Small intestine (tissue), 7 donors: ENCODE results near the gene CNTN3. TPM values are rescaled to one million over a fixed set of nuclear protein-coding genes. Genes with fewer than 3 reads are reported as not detected.

ENCODE experiments used
- DNase-seq, 2 donors: peaks; one replicate each; pipeline versions ENCODE4 v3.0.0 to v3.0.0-alpha.2; 2013
- FAIRE-seq: peaks from 2 replicates; lab custom pipeline; 2012; peaks lifted over from hg19 to GRCh38; lab: Jason Lieb, UNC
- H3K27ac ChIP-seq, 3 donors: one replicate each; pipeline ENCODE4 v1.5.1; 2013; ENCODE audit warnings: low read length in 2 of 3, mild to moderate bottlenecking in 2 of 3, control low read depth in 1 of 3, inconsistent platforms in 1 of 3, low read depth in 1 of 3, moderate library complexity in 1 of 3
- H3K27me3 ChIP-seq, 3 donors: one replicate each; pipeline ENCODE4 v1.6.1; 2013; ENCODE audit warnings: low read length in 3 of 3, inconsistent platforms in 1 of 3; ENCODE audit not compliant: control insufficient read depth in 3 of 3, insufficient read depth in 3 of 3
- H3K36me3 ChIP-seq, 3 donors: one replicate each; pipeline ENCODE4 v1.6.1; 2013; ENCODE audit warnings: low read length in 3 of 3, inconsistent platforms in 1 of 3, low read depth in 1 of 3, mild to moderate bottlenecking in 1 of 3, moderate library complexity in 1 of 3; ENCODE audit not compliant: control insufficient read depth in 3 of 3, insufficient read depth in 2 of 3
- H3K4me1 ChIP-seq, 3 donors: one replicate each; pipeline ENCODE4 v1.6.1; 2013; ENCODE audit warnings: low read length in 2 of 3, inconsistent platforms in 1 of 3, low read depth in 1 of 3, mild to moderate bottlenecking in 1 of 3, moderate library complexity in 1 of 3; ENCODE audit not compliant: control insufficient read depth in 3 of 3, insufficient read depth in 2 of 3
- H3K4me3 ChIP-seq, 3 donors: one replicate each; pipeline ENCODE4 v1.5.1; 2013; ENCODE audit warnings: low read length in 3 of 3, control low read depth in 1 of 3, inconsistent platforms in 1 of 3, low read depth in 1 of 3, mild to moderate bottlenecking in 1 of 3, moderate library complexity in 1 of 3
- H3K9me3 ChIP-seq, 2 donors: one replicate each; pipeline ENCODE4 v1.6.1; 2013; ENCODE audit warnings: low read depth in 1 of 2, low read length in 1 of 2; ENCODE audit not compliant: control insufficient read depth in 2 of 2, insufficient read depth in 1 of 2
- WGBS, 3 donors: extraction: QIAGEN DNeasy Blood & Tissue Kit; methylation state at CpG; one replicate each; pipeline ENCODE4 v1.1.7; 2013; 5-methylcytosine and 5-hydroxymethylcytosine counted together
- polyA plus RNA-seq, 4 donors: library from polyadenylated mRNA; stranded (reverse) in 3 of 4; unstranded in 1 of 4; fragments of 200-250 nt in 3 of 4; fragments of 120-200 nt in 1 of 4; gene quantifications; one replicate each; pipeline versions ENCODE4 v1.2.1 to v1.2.3, GENCODE V29; 2013
- donor health status: healthy with polysubstance abuse.
- donor health status: control.
- donor health status: control.
- donor health status: Bipolar disorder and iron deficiency.
- donor health status: healthy.

CNTN3 gene
- polyA plus RNA-seq, 4 donors, result 0.66 to 2.9 TPM; not detected in 2

GRCh38 chr3:74590620-74591262 is 23.7 kb downstream of the CNTN3 start:
- WGBS, 3 donors, result 27 to 61% (median 45%) methylated on average over 4 of the region's 4 CpGs
- H3K27ac ChIP-seq, result no peak overlapping the region
- H3K4me1 ChIP-seq, result no peaks in the 10 kb centered on the region
- H3K27me3 ChIP-seq, result no peaks in the 10 kb centered on the region
- DNase-seq (no peak), FAIRE-seq (no peak)
- no peak overlapping the region for H3K4me3 ChIP-seq
- no peaks in the 10 kb centered on the region for H3K36me3 ChIP-seq
- H3K9me3 ChIP-seq, result no peaks in the 10 kb centered on the region

GRCh38 chr3:74584782-74585181 is 29.7 kb downstream of the CNTN3 start:
- 53 to 78% (median 68%) methylated on average over 2 of the region's 2 CpGs for WGBS, 3 donors
- Histone ChIP-seq H3K27me3 (no peaks in the 10 kb centered on the region), H3K9me3 (no peaks in the 10 kb centered on the region), H3K27ac (no peak overlapping the region), H3K4me3 (no peak overlapping the region), H3K36me3 (no peaks in the 10 kb centered on the region), H3K4me1 (no peaks in the 10 kb centered on the region)
- DNase-seq (no peak), FAIRE-seq (no peak)

GRCh38 chr3:74582982-74583381 is 31.5 kb downstream of the CNTN3 start:
- 72 to 76% (median 75%) methylated on average over 5 of the region's 5 CpGs for WGBS, 3 donors
- no peak overlapping the region for H3K27ac ChIP-seq
- FAIRE-seq (no peak), DNase-seq (no peak)
- no peaks in the 10 kb centered on the region for H3K9me3 ChIP-seq
- H3K27me3 ChIP-seq, result no peaks in the 10 kb centered on the region
- H3K4me3 ChIP-seq, result no peak overlapping the region
- H3K36me3 ChIP-seq, result no peaks in the 10 kb centered on the region
- no peaks in the 10 kb centered on the region for H3K4me1 ChIP-seq

GRCh38 chr3:74575857-74576256 is 38.6 kb downstream of the CNTN3 start:
- Histone ChIP-seq H3K27ac (no peak overlapping the region), H3K9me3 (no peaks in the 10 kb centered on the region), H3K4me3 (no peak overlapping the region), H3K27me3 (no peaks in the 10 kb centered on the region), H3K4me1 (no peaks in the 10 kb centered on the region), H3K36me3 (no peaks in the 10 kb centered on the region)
- DNase-seq, result no peak
- WGBS, 3 donors, result 68 to 91% (median 77%) methylated on average over 3 of the region's 3 CpGs
- FAIRE-seq, result no peak

- peaks cover 0 to 2% of the 10 kb centered on the region in 2 donors for H3K9me3 ChIP-seq
- DNase-seq (no peak), FAIRE-seq (no peak)
- H3K4me3 ChIP-seq, result no peak overlapping the region
- no peaks in the 10 kb centered on the region for H3K27me3 ChIP-seq
- no peaks in the 10 kb centered on the region for H3K4me1 ChIP-seq
- WGBS, 3 donors, result 90 to 97% (median 91%) methylated on average over 4 of the region's 4 CpGs
- H3K27ac ChIP-seq, result no peak overlapping the region
- H3K36me3 ChIP-seq, result no peaks in the 10 kb centered on the region
Observed at GRCh38 chr3:74571118-74571517, 43.3 kb downstream of the CNTN3 start.
